Heart left ventricle (tissue), 16 donors: ENCODE measurements around the gene FAM171A1. TPM values are rescaled to one million over a fixed set of nuclear protein-coding genes. Genes with fewer than 3 reads are reported as not detected.
A peak's percentile ranks its signal among the peaks of the same experiment; 100 is the strongest.

ENCODE experiments used
- ATAC-seq, 4 donors: fragments of 200-7000 bp; cut with Tn5 transposase; one replicate each; pipeline ENCODE4 v1.9.1; 2020 to 2022; ENCODE audit warnings: moderate library complexity in 4 of 4, mild to moderate bottlenecking in 3 of 4, moderate number of reproducible peaks in 1 of 4
- DNase-seq, 5 donors: peaks; one replicate each; pipeline ENCODE4 v3.0.0-alpha.2; 2020
- H3K27ac ChIP-seq, 12 donors: fragments of 200-600 bp; sonication (generic) in 4 of 12; one replicate each; pipeline versions ENCODE4 v1.5.0 to v1.8.0; 2016 to 2022; ENCODE audit warnings: mild to moderate bottlenecking in 2 of 12
- H3K27me3 ChIP-seq, 9 donors: fragments of 200-600 bp; sonication (generic) in 2 of 9; one replicate each; pipeline versions ENCODE4 v1.5.1 to v1.8.0; 2016 to 2022; ENCODE audit warnings: mild to moderate bottlenecking in 3 of 9
- H3K36me3 ChIP-seq, 9 donors: fragments of 200-600 bp; sonication (generic) in 2 of 9; one replicate each; pipeline versions ENCODE4 v1.5.0 to v1.8.0; 2018 to 2022; ENCODE audit warnings: mild to moderate bottlenecking in 2 of 9
- H3K4me1 ChIP-seq, 12 donors: fragments of 200-600 bp; sonication (generic) in 4 of 12; one replicate each; pipeline versions ENCODE4 v1.5.0 to v1.8.0; 2016 to 2022; ENCODE audit warnings: mild to moderate bottlenecking in 3 of 12
- H3K4me3 ChIP-seq, 12 donors: fragments of 200-600 bp; sonication (generic) in 4 of 12; one replicate each; pipeline versions ENCODE4 v1.5.0 to v1.8.0; 2017 to 2022; ENCODE audit warnings: mild to moderate bottlenecking in 9 of 12, moderate library complexity in 4 of 12
- H3K9me3 ChIP-seq, 12 donors: fragments of 200-600 bp; sonication (generic) in 4 of 12; one replicate each; pipeline versions ENCODE4 v1.5.0 to v1.8.0; 2016 to 2022; ENCODE audit warnings: mild to moderate bottlenecking in 1 of 12
- CTCF ChIP-seq, 12 donors: fragments of 200-600 bp; sonication (generic) in 4 of 12; IDR thresholded peaks; one replicate each; pipeline versions ENCODE4 v1.5.0 to v1.8.0; 2018 to 2022; ENCODE audit warnings: antibody characterized with exemption in 12 of 12, mild to moderate bottlenecking in 5 of 12
- POLR2A ChIP-seq, 2 donors: fragments of 450-650 bp; IDR thresholded peaks; one replicate each; pipeline ENCODE4 v1.6.1; 2017; ENCODE audit warnings: antibody characterized with exemption in 2 of 2, mild to moderate bottlenecking in 2 of 2, moderate library complexity in 2 of 2
- WGBS, 4 donors: extraction: QIAGEN DNeasy Blood & Tissue Kit in 2 of 4; methylation state at CpG; one replicate each; pipeline versions ENCODE4 v1.1.5 to v1.1.7; 2013 to 2018; 5-methylcytosine and 5-hydroxymethylcytosine counted together
- intact Hi-C, 10 donors: fragments of 100-400 bp; cut with DNase I; formaldehyde crosslinking; loops; one replicate each; pipeline versions ENCODE4 v1.11.1 to v1.14.2; 2022
- polyA plus RNA-seq, 2 donors: library from polyadenylated mRNA; stranded (reverse); fragments of 200-250 nt; gene quantifications; one replicate each; pipeline ENCODE4 v1.2.3, GENCODE V29; 2013
- total RNA-seq, 9 donors: library from RNA; depleted of rRNA in 2 of 9; stranded (reverse); fragments of >200 nt in 2 of 9; fragmentation: NEBNext Ultra II Directional in 3 of 9; extraction: Animal tissue kit (Norgen Biotek cat#: 25700) in 3 of 9; gene quantifications; one replicate each; pipeline versions ENCODE4 v1.1.0 to v1.2.4, GENCODE V29; 2016 to 2023
- donor health status: ischemic (EF 13 %, LVEDD 7.1; RV severe dilation, severe dysfunction).
- donor health status: healthy with polysubstance abuse.
- donor health status: DM: no; HTN: yes; CAD: no.
- donor health status: DM: no; HTN: no; CAD: no.
- donor health status: ischemic (EF 25% LVEDD 6.9; RV normal size, moderate dysfunction).
- donor health status: ischemic (EF 25% LVEDD 5.7; RV mildly dilated, moderate dysfunction).
- donor health status: healthy.
- donor health status: DM: yes; HTN: yes; CAD: no.
- donor health status: ischemic (EF 35%, LVEDD 5.7; RV mildly dilated, moderate dysfunction).
- donor health status: nonischemic (EF 11% LVEDD 7.7; RV severe dilation, severe dysfunction).
- donor health status: DM: yes; HTN: yes; CAD: no.
- donor health status: PGD.
- donor health status: ischemic (EF 29% LVEDD 5.4; RV normal size, mild dysfunction).
- donor health status: nonischemic (EF 23%, LVEDD 6.1; RV moderate dilation, normal function).

The FAM171A1 gene
- total and polyA plus RNA-seq, 11 donors = 4.1 to 18.0 (median 9.8) TPM

- ATAC-seq (no peak), DNase-seq (no peak)
- H3K36me3 ChIP-seq = no peaks in the 10 kb centered on the region
- no peaks in the 10 kb centered on the region for H3K9me3 ChIP-seq
- no peak overlapping the region for H3K27ac ChIP-seq
- H3K27me3 ChIP-seq = peaks cover 0 to 27% (median 0%) of the 10 kb centered on the region in 9 donors
- peaks cover 0 to 14% (median 2%) of the 10 kb centered on the region in 12 donors for H3K4me1 ChIP-seq
- intact Hi-C loops = loop anchor here in 7 of 10 donors (5.0 to 10.0 kb wide), 4 partner anchors 110 to 270 kb away; no protein-coding TSS in a partner anchor
- no peak overlapping the region for H3K4me3 ChIP-seq
- TF ChIP-seq POLR2A (IDR thresholded peaks at IDR 0.05) (no peak), CTCF (IDR thresholded peaks at IDR 0.05) (no peak)
- 15 to 34% (median 32%) methylated on average over 1 of the region's 1 CpG for WGBS, 4 donors
Observed at GRCh38 chr10:15374566-15374965, 3.5 kb upstream of the FAM171A1 start.

DNA sequence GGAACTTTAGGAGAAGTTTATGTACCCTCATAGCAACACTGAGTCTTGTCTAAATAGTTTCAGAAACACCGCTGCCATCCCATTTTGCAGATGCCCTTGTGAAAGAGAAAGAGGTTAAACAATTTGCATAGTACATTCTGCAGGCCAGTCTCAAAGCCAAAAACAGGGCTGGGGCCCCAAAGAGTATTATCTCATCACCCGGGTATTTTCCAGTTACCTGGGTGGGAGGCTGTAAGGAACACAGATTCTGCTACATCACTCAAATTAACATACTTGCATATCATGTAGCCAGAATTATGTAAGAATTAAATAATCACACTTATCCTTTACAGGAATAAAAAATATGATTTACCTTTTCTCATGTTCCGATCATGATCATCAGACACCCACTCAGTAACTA lies 3.1 kb upstream of the FAM171A1 start:
- H3K4me1 ChIP-seq = peaks cover 0 to 17% (median 2%) of the 10 kb centered on the region in 12 donors
- ATAC-seq (no peak), DNase-seq (no peak)
- no peak for TF ChIP-seq CTCF (IDR thresholded peaks at IDR 0.05)
- no peak for TF ChIP-seq POLR2A (IDR thresholded peaks at IDR 0.05)
- H3K36me3 ChIP-seq = no peaks in the 10 kb centered on the region
- peaks cover 0 to 30% (median 0%) of the 10 kb centered on the region in 9 donors for H3K27me3 ChIP-seq
- intact Hi-C loops = loop anchor here in 7 of 10 donors (5.0 to 10.0 kb wide), 4 partner anchors 109 to 269 kb away; no protein-coding TSS in a partner anchor
- H3K4me3 ChIP-seq = no peak overlapping the region
- no peak overlapping the region for H3K27ac ChIP-seq
- whole genome bisulfite sequencing, 4 donors = 53 to 62% (median 59%) methylated on average over 3 of the region's 3 CpGs
- H3K9me3 ChIP-seq = no peaks in the 10 kb centered on the region

GRCh38 chr10:15373199-15373598 lies 2.1 kb upstream of the FAM171A1 start:
- 88 to 96% (median 92%) methylated on average over 2 of the region's 2 CpGs for WGBS, 4 donors
- Histone ChIP-seq H3K4me3 (no peak overlapping the region), H3K4me1 (peaks cover 0 to 18% (median 2%) of the 10 kb centered on the region in 12 donors), H3K36me3 (no peaks in the 10 kb centered on the region), H3K27me3 (peaks cover 0 to 37% (median 0%) of the 10 kb centered on the region in 9 donors), H3K27ac (no peak overlapping the region), H3K9me3 (no peaks in the 10 kb centered on the region)
- no peak for TF ChIP-seq POLR2A (IDR thresholded peaks at IDR 0.05)
- no peak for TF ChIP-seq CTCF (IDR thresholded peaks at IDR 0.05)
- ATAC-seq (no peak), DNase-seq (no peak)
- intact Hi-C loops = loop anchor here in 7 of 10 donors (5.0 to 10.0 kb wide), 4 partner anchors 108 to 268 kb away; no protein-coding TSS in a partner anchor

DNA sequence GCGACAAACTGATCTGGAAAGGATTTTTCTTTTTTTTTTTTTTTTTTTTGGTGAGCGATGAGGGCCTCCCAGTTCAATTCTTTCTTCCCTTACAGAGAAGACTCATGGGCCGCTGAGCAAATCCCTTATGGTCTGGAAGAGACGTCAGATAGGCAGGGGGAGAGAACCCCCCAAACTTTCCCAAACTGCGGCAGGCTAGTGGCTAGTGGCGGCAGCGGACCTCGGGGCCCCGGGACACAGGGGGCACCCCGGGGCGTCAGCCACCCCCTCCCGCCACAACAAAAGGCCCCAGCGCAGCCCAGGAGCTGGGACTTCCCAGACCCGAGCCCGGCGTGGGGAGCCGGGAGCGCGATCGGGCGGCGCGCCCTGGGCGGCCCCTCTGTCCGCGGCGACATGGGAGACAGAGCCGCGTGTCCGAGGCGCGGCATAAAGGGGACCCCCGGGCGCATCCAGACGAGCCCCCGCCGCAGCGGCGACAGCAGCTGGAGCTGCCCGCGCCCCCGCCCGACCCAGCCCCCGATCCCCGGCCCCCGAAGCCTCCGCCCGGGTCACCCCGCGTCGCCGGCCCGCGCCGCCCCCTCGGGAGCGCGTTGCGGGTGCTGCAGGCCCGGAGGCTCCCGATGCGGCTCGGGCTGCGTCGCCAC lies 755 bp downstream of the FAM171A1 start:
- no peaks in the 10 kb centered on the region for H3K36me3 ChIP-seq
- peaks cover 0 to 39% (median 0%) of the 10 kb centered on the region in 9 donors for H3K27me3 ChIP-seq
- DNase-seq (peak in 4 of 5 donors; percentile 17 to 61 (median 28)), ATAC-seq (peak in 3 of 4 donors; percentile 48 to 54 (median 50))
- peak overlapping the region in 11 of 12 donors; percentile 51 to 83 (median 64) for H3K27ac ChIP-seq
- no peak for TF ChIP-seq CTCF (IDR thresholded peaks at IDR 0.05)
- no peak for TF ChIP-seq POLR2A (IDR thresholded peaks at IDR 0.05)
- WGBS, 4 donors = 1 to 5% (median 1%) methylated on average over 4 to 65 of the region's 65 CpGs
- peak overlapping the region; percentile 56 to 91 (median 69) for H3K4me3 ChIP-seq
- H3K9me3 ChIP-seq = no peaks in the 10 kb centered on the region
- H3K4me1 ChIP-seq = peaks cover 0 to 22% (median 2%) of the 10 kb centered on the region in 12 donors
- intact Hi-C loops = loop anchor here (2.0 to 10.0 kb wide), 8 partner anchors 106 to 266 kb away; partner anchors contain the start of gene NMT2 (in 1 of the 10)
